Sigmoid colon (tissue), 7 donors: ENCODE results near the gene PLSCR2. TPM values are rescaled to one million over a fixed set of nuclear protein-coding genes. Genes with fewer than 3 reads are reported as not detected.
"Not testable (repeated sequence)": the region's sequence is repeated elsewhere in the genome, so short reads cannot be mapped to it uniquely, and the experiment has no call there.

Experiments used
- DNase-seq: peaks from one replicate; pipeline ENCODE4 v3.0.0-alpha.2; 2019
- H3K27ac ChIP-seq, 4 donors: fragments of 200-600 bp; sonication (generic); one replicate each; pipeline ENCODE4 v1.5.1; 2016 to 2019; ENCODE audit warnings: mild to moderate bottlenecking in 1 of 4
- H3K27me3 ChIP-seq, 3 donors: fragments of 200-600 bp; sonication (generic); one replicate each; pipeline ENCODE4 v1.5.1; 2019; ENCODE audit warnings: mild to moderate bottlenecking in 1 of 3
- H3K36me3 ChIP-seq, 4 donors: fragments of 200-600 bp; sonication (generic); one replicate each; pipeline ENCODE4 v1.5.1; 2016 to 2019
- H3K4me1 ChIP-seq, 4 donors: fragments of 200-600 bp; sonication (generic); one replicate each; pipeline ENCODE4 v1.5.1; 2017 to 2019
- H3K4me3 ChIP-seq, 4 donors: fragments of 200-600 bp; sonication (generic); one replicate each; pipeline ENCODE4 v1.5.1; 2017 to 2019; ENCODE audit warnings: mild to moderate bottlenecking in 2 of 4, moderate library complexity in 1 of 4
- H3K9me3 ChIP-seq, 4 donors: fragments of 200-600 bp in 3 of 4; sonication (generic) in 3 of 4; one replicate each; pipeline versions ENCODE4 v1.5.1 to v1.6.1; 2013 to 2019
- CTCF ChIP-seq, 4 experiments: fragments of 450-650 bp in 3 of 4; fragments of 200-600 bp in 1 of 4; IDR thresholded peaks; one replicate each; pipeline ENCODE4 v1.5.1; 2016 to 2019; ENCODE audit warnings: antibody characterized with exemption in 4 of 4, mild to moderate bottlenecking in 3 of 4, moderate library complexity in 2 of 4
- EP300 ChIP-seq, 4 donors: sonication (generic); formaldehyde crosslinking; IDR thresholded peaks; one replicate each; pipeline ENCODE4 v1.6.1; 2017; ENCODE audit warnings: antibody characterized with exemption in 4 of 4
- POLR2A ChIP-seq, 2 donors: fragments of 450-650 bp; IDR thresholded peaks; one replicate each; pipeline ENCODE4 v1.6.1; 2016; ENCODE audit warnings: antibody characterized with exemption in 2 of 2, mild to moderate bottlenecking in 2 of 2, moderate library complexity in 2 of 2
- POLR2AphosphoS5 ChIP-seq, 4 donors: sonication (generic); formaldehyde crosslinking; IDR thresholded peaks; one replicate each; pipeline ENCODE4 v1.6.1; 2017; ENCODE audit warnings: antibody characterized with exemption in 4 of 4
- WGBS, 2 donors: extraction: QIAGEN DNeasy Blood & Tissue Kit; methylation state at CpG; one replicate each; pipeline ENCODE4 v1.1.7; 2013; 5-methylcytosine and 5-hydroxymethylcytosine counted together
- intact Hi-C: fragments of 100-400 bp; cut with DNase I; formaldehyde crosslinking; loops from one replicate; pipeline ENCODE4 v1.15.1; 2023
- polyA plus RNA-seq, 3 donors: library from polyadenylated mRNA; stranded (reverse); fragments of 200-250 nt; gene quantifications; one replicate each; pipeline ENCODE4 v1.2.3, GENCODE V29; 2013
- total RNA-seq, 4 donors: library from RNA; depleted of rRNA; stranded (reverse); fragments of >200 nt; gene quantifications; one replicate each; pipeline ENCODE4 v1.1.0, GENCODE V29; 2016
- donor health status: healthy with polysubstance abuse.
- donor health status: Bipolar disorder and iron deficiency.
- donor health status: healthy.

Gene PLSCR2
- total and polyA plus RNA-seq, 7 donors, result 0.45 TPM; not detected in 6

- TF ChIP-seq EP300 (IDR thresholded peaks at IDR 0.05) (no peak), CTCF (IDR thresholded peaks at IDR 0.05) (no peak), POLR2A (IDR thresholded peaks at IDR 0.05) (no peak), POLR2AphosphoS5 (IDR thresholded peaks at IDR 0.05) (no peak)
- no peaks in the 10 kb centered on the region for H3K4me1 ChIP-seq
- H3K36me3 ChIP-seq, result no peaks in the 10 kb centered on the region
- H3K9me3 ChIP-seq, result no peaks in the 10 kb centered on the region
- no peak for DNase-seq
- 59 to 88% methylated on average over 1 of the region's 1 CpG for WGBS, 2 donors
- H3K27ac ChIP-seq, result no peak overlapping the region
- intact Hi-C loops, result no loop called here
- H3K27me3 ChIP-seq, result no peaks in the 10 kb centered on the region
- H3K4me3 ChIP-seq, result no peak overlapping the region
Measured at GRCh38 chr3:146449076-146449475, 20.3 kb downstream of the PLSCR2 start.

- 94 to 100% methylated on average over 1 of the region's 1 CpG for WGBS, 2 donors
- no peaks in the 10 kb centered on the region for H3K9me3 ChIP-seq
- no peaks in the 10 kb centered on the region for H3K4me1 ChIP-seq
- no peak overlapping the region for H3K4me3 ChIP-seq
- no peaks in the 10 kb centered on the region for H3K36me3 ChIP-seq
- no peak for TF ChIP-seq POLR2AphosphoS5 (IDR thresholded peaks at IDR 0.05)
- no peak for TF ChIP-seq EP300 (IDR thresholded peaks at IDR 0.05)
- TF ChIP-seq POLR2A (IDR thresholded peaks at IDR 0.05), result no peak
- no peak for TF ChIP-seq CTCF (IDR thresholded peaks at IDR 0.05)
- H3K27me3 ChIP-seq, result no peaks in the 10 kb centered on the region
- H3K27ac ChIP-seq, result no peak overlapping the region
- intact Hi-C loops, result no loop called here
- DNase-seq, result no peak
Measured at GRCh38 chr3:146446026-146446425, 23.3 kb downstream of the PLSCR2 start.

GRCh38 chr3:146440310-146440709, 29.1 kb downstream of the PLSCR2 start:
- H3K4me3 ChIP-seq, DNase-seq, H3K27ac ChIP-seq, H3K9me3 ChIP-seq, intact Hi-C loops, H3K4me1 ChIP-seq, H3K36me3 ChIP-seq, H3K27me3 ChIP-seq: not testable (repeated sequence)
- WGBS, 2 donors, result 83 to 87% methylated on average over 5 of the region's 5 CpGs

- Histone ChIP-seq H3K36me3 (no peaks in the 10 kb centered on the region), H3K4me1 (no peaks in the 10 kb centered on the region), H3K27ac (no peak overlapping the region), H3K27me3 (no peaks in the 10 kb centered on the region), H3K9me3 (no peaks in the 10 kb centered on the region), H3K4me3 (no peak overlapping the region)
- WGBS, 2 donors, result 91 to 93% methylated on average over 1 of the region's 1 CpG
- intact Hi-C loops, result no loop called here
- DNase-seq, result no peak
- no peak for TF ChIP-seq CTCF (IDR thresholded peaks at IDR 0.05)
- no peak for TF ChIP-seq POLR2A (IDR thresholded peaks at IDR 0.05)
- TF ChIP-seq EP300 (IDR thresholded peaks at IDR 0.05), result no peak
- no peak for TF ChIP-seq POLR2AphosphoS5 (IDR thresholded peaks at IDR 0.05)
Measured at GRCh38 chr3:146432066-146432465, 37.3 kb downstream of the PLSCR2 start.

GRCh38 chr3:146431240-146431639, 38.1 kb downstream of the PLSCR2 start:
- Histone ChIP-seq H3K4me3 (no peak overlapping the region), H3K4me1 (no peaks in the 10 kb centered on the region), H3K9me3 (no peaks in the 10 kb centered on the region), H3K27me3 (no peaks in the 10 kb centered on the region), H3K27ac (no peak overlapping the region), H3K36me3 (no peaks in the 10 kb centered on the region)
- DNase-seq, result no peak
- TF ChIP-seq CTCF (IDR thresholded peaks at IDR 0.05) (no peak), EP300 (IDR thresholded peaks at IDR 0.05) (no peak), POLR2A (IDR thresholded peaks at IDR 0.05) (no peak), POLR2AphosphoS5 (IDR thresholded peaks at IDR 0.05) (no peak)
- intact Hi-C loops, result no loop called here
